AG10803 (cell line): ENCODE results near the gene RTL1.
A peak's percentile ranks its signal among the peaks of the same experiment; 100 is the strongest.

Source experiments
- DNase-seq: peaks from one replicate; pipeline ENCODE4 v3.0.0; 2010; ENCODE audit warnings: low read depth
- H3K4me3 ChIP-seq: 2 replicates; pipeline ENCODE4 v1.5.1; 2011; ENCODE audit warnings: mild to moderate bottlenecking, low read length, control low read depth
- TF ChIP-seq, protein P1 (sequence below): conservative IDR thresholded peaks from 2 replicates; pipeline ENCODE4 v1.5.1; 2011; ENCODE audit warnings: mild to moderate bottlenecking, low read length, control low read depth, inconsistent platforms

The RTL1 gene

DNA sequence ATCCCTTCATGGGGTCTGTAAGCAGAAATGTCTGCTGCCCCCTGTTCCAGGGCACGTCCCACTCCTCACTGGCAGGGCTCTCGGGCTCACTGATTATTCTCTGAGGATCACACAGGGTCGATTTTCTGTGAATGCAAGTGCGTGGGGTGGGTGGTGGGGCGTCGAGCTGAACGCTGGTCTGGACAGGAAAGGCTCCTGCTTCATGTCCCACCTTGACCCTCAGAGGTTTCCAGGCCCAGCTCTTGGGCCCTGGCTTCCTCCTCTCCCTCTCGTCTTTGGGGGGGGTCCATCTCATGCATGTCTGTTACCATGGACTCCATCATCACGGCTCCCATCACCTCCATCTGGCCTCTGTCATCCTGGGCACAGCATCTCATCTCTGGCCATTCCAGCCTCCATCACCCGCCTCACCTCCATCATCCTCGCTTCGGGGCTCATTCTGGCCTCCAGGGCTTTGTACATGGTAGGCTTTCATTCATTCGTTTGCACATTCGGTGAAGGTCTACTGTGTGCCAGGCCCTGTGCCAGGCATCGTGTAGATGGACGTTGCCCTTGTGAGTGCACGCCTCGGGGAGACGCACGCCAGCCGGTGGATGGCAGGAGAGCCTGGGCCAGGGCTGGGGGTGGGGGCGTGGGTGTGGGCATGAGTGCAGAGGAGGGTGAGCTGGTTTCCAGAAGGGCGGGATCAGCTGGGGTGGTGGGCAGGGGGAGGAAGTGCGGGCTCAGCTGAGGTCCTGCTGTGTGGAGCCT, 34.7 kb downstream of the RTL1 start:
- no peak overlapping the region for H3K4me3 ChIP-seq
- TF ChIP-seq, protein P1, sequence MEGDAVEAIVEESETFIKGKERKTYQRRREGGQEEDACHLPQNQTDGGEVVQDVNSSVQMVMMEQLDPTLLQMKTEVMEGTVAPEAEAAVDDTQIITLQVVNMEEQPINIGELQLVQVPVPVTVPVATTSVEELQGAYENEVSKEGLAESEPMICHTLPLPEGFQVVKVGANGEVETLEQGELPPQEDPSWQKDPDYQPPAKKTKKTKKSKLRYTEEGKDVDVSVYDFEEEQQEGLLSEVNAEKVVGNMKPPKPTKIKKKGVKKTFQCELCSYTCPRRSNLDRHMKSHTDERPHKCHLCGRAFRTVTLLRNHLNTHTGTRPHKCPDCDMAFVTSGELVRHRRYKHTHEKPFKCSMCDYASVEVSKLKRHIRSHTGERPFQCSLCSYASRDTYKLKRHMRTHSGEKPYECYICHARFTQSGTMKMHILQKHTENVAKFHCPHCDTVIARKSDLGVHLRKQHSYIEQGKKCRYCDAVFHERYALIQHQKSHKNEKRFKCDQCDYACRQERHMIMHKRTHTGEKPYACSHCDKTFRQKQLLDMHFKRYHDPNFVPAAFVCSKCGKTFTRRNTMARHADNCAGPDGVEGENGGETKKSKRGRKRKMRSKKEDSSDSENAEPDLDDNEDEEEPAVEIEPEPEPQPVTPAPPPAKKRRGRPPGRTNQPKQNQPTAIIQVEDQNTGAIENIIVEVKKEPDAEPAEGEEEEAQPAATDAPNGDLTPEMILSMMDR = no peak
- no peak for DNase-seq

DNA sequence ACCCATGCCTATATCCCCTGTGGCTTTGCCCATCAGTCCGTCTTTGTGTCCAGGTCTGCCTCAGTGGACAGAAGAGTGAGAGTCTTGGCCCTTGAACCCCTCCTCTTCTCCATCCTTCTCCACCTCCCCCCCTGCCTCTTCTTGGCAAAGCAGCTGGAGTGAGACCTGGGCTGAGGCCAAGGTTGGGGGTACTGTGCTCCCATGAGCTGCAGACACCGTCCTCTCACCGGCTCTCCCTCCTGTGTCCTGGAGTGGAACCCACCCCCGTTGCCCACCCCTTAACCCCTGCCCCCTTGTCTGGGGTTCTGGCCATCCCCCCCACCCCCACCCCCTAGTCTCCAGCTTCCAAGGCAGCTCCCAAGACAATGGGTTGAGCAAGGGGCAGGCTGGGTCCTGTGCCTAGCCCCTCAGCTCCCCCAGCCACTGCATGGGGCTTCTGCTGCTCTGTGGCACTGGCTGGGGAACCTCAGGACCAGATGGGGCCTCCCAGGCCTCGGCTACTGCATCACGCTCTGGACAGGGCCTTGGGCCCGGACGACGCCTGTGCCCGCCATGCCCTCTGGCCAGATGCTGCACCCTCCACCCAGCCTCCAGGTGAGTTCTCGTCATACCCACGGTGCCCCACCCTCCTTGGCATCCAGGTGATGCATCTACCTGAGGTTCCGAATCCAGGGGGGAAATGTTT, 35.7 kb downstream of the RTL1 start:
- DNase-seq = no peak
- TF ChIP-seq, protein P1 = no peak
- no peak overlapping the region for H3K4me3 ChIP-seq

DNA sequence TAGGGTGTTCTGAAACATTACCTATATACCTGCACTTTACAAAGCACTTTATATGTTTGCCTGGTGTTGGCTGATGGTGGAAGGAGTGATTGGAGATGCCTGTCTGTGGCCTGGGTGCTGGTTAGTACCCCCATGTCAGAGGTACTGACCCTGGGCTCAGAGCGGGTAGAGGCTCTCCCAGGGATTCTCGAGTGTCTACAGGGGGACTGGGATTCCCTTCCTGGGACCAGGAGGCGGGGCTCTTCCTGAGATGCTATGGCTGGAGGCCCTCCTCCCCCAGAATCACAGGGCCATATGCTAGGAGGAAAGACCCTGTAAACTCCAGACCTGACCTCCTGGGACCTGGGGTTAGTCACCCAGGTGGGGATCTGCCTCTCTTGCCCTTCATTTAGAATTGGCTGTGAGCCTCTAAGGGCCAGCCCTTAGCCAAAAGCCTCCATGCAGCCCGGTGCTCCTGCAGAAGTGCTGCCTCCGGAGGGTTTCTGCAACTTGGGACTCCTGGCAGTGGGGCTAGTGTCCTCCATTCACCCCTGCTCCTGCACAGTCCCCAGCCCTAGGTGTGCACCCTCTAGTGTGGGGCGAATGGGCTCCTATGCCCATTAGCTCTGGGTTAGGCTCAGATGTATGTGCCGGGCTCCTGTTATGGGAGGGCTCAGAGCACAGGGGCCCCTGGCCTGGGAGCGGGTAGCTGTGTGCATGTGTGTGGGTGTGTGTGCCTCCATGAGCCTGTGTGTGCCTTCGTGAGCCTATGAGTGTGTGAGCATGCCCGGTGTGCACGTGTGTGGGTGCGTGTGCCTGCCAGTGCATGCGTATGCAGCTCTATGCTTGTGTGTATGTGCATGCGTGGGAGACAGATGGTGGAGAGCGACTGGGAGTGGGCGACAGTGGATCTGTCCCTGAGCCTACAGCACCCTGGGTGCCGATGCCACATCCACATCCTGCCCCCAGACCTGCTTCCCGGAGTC, 36.6 kb downstream of the RTL1 start:
- H3K4me3 ChIP-seq = no peak overlapping the region
- TF ChIP-seq, protein P1 = no peak
- DNase-seq = no peak

DNA sequence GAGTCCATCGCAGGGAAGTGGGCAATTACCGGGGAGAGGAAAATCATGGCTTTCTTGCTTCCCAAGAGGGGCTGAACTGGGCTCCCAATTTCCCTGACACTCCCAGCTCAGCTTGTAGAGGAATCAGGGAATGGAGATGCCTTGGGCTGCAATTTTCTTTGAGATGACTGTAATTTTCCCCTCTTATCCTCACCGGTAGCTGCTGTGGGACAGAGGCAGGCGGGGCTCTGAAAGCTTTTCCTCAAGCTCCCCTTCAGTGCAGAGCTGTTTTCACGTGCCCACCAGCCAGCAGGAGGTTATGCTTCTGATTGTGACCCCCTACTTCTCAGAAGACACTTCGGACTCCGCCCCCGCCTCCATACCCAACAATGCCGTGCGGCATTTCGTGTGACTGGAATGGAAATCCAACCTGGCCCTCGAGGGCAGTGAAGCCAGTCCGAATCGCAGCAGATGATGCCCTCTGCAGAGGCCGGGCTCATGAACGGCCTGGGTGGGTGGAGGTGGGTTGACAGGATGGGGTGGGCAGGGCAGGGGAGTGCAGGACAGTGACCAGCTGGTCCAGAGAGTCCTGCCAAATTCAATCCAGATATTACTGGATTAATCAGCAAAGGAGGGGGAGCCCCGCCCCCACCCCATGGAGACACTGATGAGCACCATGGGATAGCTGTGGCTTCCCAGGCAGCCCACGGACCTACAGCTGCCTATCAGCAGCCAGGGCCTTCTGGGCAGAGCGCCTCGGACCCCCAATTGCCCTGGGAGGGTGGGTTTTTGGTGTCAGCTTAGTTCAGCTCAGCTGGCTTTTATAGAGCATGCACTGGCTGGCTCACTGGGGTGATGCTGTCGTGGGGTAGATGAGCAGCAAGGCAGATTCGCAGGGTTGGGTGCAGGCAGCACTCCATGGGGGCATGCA, 37.6 kb downstream of the RTL1 start:
- no peak for DNase-seq
- no peak overlapping the region for H3K4me3 ChIP-seq
- TF ChIP-seq, protein P1 = no peak

DNA sequence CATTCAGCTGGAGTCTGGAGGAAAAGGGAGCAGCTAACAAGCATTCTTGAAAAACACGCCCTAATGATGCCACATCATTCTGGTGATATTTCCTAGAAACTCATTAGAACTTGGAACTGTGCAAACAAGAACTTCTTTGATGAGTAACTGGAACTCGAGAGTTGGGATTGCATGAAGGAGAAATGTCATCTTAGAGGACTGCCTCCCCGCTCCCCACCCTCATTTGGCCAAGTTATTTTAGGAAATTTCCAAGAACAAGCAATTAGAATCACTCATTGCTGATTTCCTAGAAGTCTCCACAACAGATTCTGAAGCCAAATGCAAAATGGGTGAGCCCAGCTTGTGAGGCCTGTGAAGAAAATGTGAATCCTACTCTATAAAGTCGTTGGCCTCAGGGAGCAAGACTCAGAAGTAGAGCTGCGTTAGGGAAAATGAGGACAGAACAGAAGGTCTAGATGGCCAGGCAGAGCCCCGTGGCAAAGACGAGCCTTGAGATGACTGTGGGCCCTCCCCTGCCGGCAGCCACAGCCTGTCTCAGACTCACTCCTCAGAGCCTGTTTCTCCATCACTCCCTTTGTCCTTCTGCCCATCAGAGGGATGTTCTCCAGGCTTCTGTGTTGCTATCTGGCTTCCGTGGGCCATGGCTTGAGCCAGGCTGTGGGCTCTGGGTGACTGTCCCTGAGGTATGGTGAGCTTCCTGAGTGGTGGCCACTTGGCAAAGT, 38.4 kb downstream of the RTL1 start:
- TF ChIP-seq, protein P1 = no peak
- DNase-seq = peak; percentile 68
- no peak overlapping the region for H3K4me3 ChIP-seq

DNA sequence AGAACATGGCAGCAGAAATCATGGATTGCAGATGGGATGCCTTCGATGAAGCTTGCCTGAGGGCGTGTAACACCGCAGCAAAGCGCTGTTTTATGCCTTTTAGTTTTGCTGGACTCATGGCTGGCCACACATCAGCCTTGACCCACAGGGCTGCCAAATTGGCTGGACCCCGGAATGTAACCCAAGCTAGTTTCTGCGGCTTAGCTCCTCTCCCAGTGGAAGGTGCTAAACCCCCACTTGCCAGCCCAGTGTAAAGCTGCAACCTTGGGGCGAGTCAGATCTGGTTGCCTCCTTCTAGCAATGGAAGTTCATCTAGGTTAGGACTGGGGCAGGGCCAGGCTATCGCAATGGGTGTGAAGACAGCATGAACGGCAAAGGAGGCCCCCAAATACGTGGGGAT, 39.3 kb downstream of the RTL1 start:
- DNase-seq = no peak
- no peak overlapping the region for H3K4me3 ChIP-seq

More for the DNA sequence above, 39.3 kb downstream of the RTL1 start:
- TF ChIP-seq, protein P1 = no peak
